ENCODE results near the gene TSHR.

TSHR gene

GRCh38 chr14:80926397-80927082 is 28.9 kb upstream of the TSHR start:
- DNase-seq (ENCODE audit: low read depth in 1 of 2, low spot score in 1 of 2), result no peak
- Histone ChIP-seq H3K27ac (replicated peaks) (no peak overlapping the region), H3K27me3 (ENCODE audit: insufficient read depth, poor library complexity, severe bottlenecking) (no peaks in the 10 kb centered on the region), H3K4me3 (replicated peaks; ENCODE audit: insufficient read depth, low read length) (no peak overlapping the region)
- TF ChIP-seq, protein P1, sequence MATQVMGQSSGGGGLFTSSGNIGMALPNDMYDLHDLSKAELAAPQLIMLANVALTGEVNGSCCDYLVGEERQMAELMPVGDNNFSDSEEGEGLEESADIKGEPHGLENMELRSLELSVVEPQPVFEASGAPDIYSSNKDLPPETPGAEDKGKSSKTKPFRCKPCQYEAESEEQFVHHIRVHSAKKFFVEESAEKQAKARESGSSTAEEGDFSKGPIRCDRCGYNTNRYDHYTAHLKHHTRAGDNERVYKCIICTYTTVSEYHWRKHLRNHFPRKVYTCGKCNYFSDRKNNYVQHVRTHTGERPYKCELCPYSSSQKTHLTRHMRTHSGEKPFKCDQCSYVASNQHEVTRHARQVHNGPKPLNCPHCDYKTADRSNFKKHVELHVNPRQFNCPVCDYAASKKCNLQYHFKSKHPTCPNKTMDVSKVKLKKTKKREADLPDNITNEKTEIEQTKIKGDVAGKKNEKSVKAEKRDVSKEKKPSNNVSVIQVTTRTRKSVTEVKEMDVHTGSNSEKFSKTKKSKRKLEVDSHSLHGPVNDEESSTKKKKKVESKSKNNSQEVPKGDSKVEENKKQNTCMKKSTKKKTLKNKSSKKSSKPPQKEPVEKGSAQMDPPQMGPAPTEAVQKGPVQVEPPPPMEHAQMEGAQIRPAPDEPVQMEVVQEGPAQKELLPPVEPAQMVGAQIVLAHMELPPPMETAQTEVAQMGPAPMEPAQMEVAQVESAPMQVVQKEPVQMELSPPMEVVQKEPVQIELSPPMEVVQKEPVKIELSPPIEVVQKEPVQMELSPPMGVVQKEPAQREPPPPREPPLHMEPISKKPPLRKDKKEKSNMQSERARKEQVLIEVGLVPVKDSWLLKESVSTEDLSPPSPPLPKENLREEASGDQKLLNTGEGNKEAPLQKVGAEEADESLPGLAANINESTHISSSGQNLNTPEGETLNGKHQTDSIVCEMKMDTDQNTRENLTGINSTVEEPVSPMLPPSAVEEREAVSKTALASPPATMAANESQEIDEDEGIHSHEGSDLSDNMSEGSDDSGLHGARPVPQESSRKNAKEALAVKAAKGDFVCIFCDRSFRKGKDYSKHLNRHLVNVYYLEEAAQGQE (IDR thresholded peaks at IDR 0.05; ENCODE audit: insufficient replicate concordance, low read depth), result no peak
- TF ChIP-seq POLR2AphosphoS5 (IDR thresholded peaks at IDR 0.05; ENCODE audit: low read depth) (no peak), SPI1 (IDR thresholded peaks at IDR 0.05; ENCODE audit: borderline replicate concordance, low read depth) (no peak), GABPA (IDR thresholded peaks at IDR 0.05; ENCODE audit: low read depth) (no peak)
- TF ChIP-seq, protein P2, sequence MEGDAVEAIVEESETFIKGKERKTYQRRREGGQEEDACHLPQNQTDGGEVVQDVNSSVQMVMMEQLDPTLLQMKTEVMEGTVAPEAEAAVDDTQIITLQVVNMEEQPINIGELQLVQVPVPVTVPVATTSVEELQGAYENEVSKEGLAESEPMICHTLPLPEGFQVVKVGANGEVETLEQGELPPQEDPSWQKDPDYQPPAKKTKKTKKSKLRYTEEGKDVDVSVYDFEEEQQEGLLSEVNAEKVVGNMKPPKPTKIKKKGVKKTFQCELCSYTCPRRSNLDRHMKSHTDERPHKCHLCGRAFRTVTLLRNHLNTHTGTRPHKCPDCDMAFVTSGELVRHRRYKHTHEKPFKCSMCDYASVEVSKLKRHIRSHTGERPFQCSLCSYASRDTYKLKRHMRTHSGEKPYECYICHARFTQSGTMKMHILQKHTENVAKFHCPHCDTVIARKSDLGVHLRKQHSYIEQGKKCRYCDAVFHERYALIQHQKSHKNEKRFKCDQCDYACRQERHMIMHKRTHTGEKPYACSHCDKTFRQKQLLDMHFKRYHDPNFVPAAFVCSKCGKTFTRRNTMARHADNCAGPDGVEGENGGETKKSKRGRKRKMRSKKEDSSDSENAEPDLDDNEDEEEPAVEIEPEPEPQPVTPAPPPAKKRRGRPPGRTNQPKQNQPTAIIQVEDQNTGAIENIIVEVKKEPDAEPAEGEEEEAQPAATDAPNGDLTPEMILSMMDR (IDR thresholded peaks at IDR 0.05; ENCODE audit: insufficient read depth, low read length), result no peak

- DNase-seq (ENCODE audit: low read depth in 1 of 2, low spot score in 1 of 2), result peak in 1 of 2 experiments; percentile 16
- Histone ChIP-seq H3K4me3 (replicated peaks; ENCODE audit: insufficient read depth, low read length) (no peak overlapping the region), H3K27me3 (ENCODE audit: insufficient read depth, poor library complexity, severe bottlenecking) (no peaks in the 10 kb centered on the region), H3K27ac (replicated peaks) (no peak overlapping the region)
- TF ChIP-seq, protein P2 (IDR thresholded peaks at IDR 0.05; ENCODE audit: insufficient read depth, low read length), result no peak
- TF ChIP-seq POLR2AphosphoS5 (IDR thresholded peaks at IDR 0.05; ENCODE audit: low read depth), result no peak
- no peak for TF ChIP-seq GABPA (IDR thresholded peaks at IDR 0.05; ENCODE audit: low read depth)
- TF ChIP-seq SPI1 (IDR thresholded peaks at IDR 0.05; ENCODE audit: borderline replicate concordance, low read depth), result no peak
Observed at GRCh38 chr14:80927083-80927989, 28.1 kb upstream of the TSHR start.

DNA sequence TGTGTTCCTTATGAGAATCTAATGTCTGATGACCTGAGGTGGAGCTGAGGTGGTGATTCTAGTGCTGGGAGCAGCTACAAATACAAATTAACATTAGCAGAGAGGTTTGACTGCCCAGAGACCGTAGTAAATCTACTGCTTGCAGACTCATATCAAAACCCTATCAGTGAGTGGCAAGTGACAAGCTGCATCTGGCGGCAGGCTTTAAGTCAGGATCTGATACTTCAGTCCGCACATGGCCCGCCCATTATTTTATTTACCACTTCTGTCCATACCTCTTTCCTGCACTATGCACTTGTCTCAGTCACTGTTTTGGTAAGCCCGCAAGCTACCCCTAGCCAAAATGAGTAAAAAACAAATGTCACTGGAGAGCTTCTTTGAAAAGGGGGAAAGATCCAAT is 25.3 kb upstream of the TSHR start:
- Histone ChIP-seq H3K27ac (replicated peaks) (peak overlapping the region; percentile 62), H3K4me3 (replicated peaks; ENCODE audit: insufficient read depth, low read length) (no peak overlapping the region), H3K27me3 (ENCODE audit: insufficient read depth, poor library complexity, severe bottlenecking) (no peaks in the 10 kb centered on the region)
- no peak for DNase-seq (ENCODE audit: low read depth in 1 of 2, low spot score in 1 of 2)
- no peak for TF ChIP-seq SPI1 (IDR thresholded peaks at IDR 0.05; ENCODE audit: borderline replicate concordance, low read depth)
- TF ChIP-seq, protein P1 (IDR thresholded peaks at IDR 0.05; ENCODE audit: insufficient replicate concordance, low read depth), result no peak
- no peak for TF ChIP-seq POLR2AphosphoS5 (IDR thresholded peaks at IDR 0.05; ENCODE audit: low read depth)
- TF ChIP-seq GABPA (IDR thresholded peaks at IDR 0.05; ENCODE audit: low read depth), result no peak
- TF ChIP-seq, protein P2 (IDR thresholded peaks at IDR 0.05; ENCODE audit: insufficient read depth, low read length), result no peak

Data from HL-60 (cell line).